Mucosa of descending colon (tissue), 3 donors: ENCODE results near the gene CACNA1E. TPM values are rescaled to one million over a fixed set of nuclear protein-coding genes. Genes with fewer than 3 reads are reported as not detected.

ENCODE experiments used
- ATAC-seq: fragments of 200-7000 bp; cut with Tn5 transposase; one replicate; pipeline ENCODE4 v1.9.1; 2020; ENCODE audit warnings: mild to moderate bottlenecking, moderate library complexity
- DNase-seq, 3 donors: peaks; one replicate each; pipeline ENCODE4 v3.0.0-alpha.2; 2020
- H3K36me3 ChIP-seq: fragments of 200-600 bp; one replicate; pipeline ENCODE4 v1.8.0; 2021; ENCODE audit warnings: low read depth, mild to moderate bottlenecking
- H3K4me1 ChIP-seq: fragments of 200-600 bp; one replicate; pipeline ENCODE4 v1.8.0; 2021; ENCODE audit warnings: low read depth, mild to moderate bottlenecking
- H3K4me3 ChIP-seq: fragments of 200-600 bp; one replicate; pipeline ENCODE4 v1.8.0; 2021; ENCODE audit warnings: mild to moderate bottlenecking
- H3K9me3 ChIP-seq: fragments of 200-600 bp; one replicate; pipeline ENCODE4 v1.8.0; 2021; ENCODE audit warnings: mild to moderate bottlenecking
- intact Hi-C, 2 donors: fragments of 100-400 bp; cut with DNase I in 1 of 2; cut with micrococcal nuclease in 1 of 2; formaldehyde crosslinking; loops; one replicate each; pipeline versions ENCODE4 v1.11.0 to v1.11.1; 2022; cut with DNase I, micrococcal nuclease
- total RNA-seq, 3 donors: library from RNA; stranded (reverse); fragmentation: NEBNext Ultra II Directional in 2 of 3; extraction: Animal tissue kit (Norgen Biotek cat#: 25700) in 2 of 3; gene quantifications; one replicate each; pipeline versions ENCODE4 v1.2.1 to v1.2.4, GENCODE V29; 2021 to 2023
- TF ChIP-seq, protein P1 (sequence below): fragments of 200-600 bp; IDR thresholded peaks from one replicate; pipeline ENCODE4 v1.8.0; 2022; ENCODE audit warnings: antibody characterized with exemption, mild to moderate bottlenecking
- donor health status: DM: no; HTN: no; CAD: no; lungs with moderate emphysema.
- donor health status: DM: no; HTN: no; CAD: no.
- donor health status: DM: no; HTN: yes; CAD: no.

Gene CACNA1E
- total RNA-seq, 3 donors from 2014 or later: 0.09 to 1.4 (median 0.22) TPM

DNA sequence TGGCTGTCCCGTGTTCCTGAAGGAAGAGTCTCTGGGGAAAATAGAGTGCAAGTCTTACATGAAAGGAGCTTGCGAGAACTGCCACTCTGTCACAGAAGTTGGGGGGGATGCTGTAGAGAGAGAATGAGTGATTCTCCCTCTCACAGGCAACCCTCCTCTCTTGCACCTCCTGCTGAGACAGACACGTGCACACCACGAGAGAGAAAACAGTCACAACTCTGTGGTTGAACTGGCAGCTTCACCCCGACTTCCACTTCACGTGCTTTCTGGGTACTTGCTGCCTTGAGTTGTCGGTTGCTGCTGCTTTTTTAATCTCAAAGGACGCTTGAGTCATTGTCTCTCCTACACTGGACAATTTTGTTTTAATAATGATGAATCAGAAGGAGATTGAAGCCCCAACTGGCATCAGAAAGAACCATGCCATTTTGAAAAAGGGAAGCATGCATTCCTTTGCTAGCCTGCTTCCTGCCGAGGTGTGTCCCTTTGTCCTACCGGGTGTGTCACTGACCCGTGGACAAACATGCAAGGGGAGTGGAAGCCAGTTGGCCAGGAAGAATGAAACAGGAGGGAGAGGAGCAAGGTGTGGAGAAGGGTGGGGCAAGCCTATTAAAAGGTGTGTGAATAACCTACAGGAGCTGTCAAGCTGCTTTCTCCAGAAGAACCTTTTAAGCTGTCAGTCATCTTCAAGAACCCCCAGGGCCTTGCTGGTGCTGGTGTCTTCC is 164.2 kb downstream of the CACNA1E start:
- DNase-seq: peak; percentile 69 to 89 (median 74)
- Histone ChIP-seq H3K4me1 (no peaks in the 10 kb centered on the region), H3K36me3 (no peaks in the 10 kb centered on the region), H3K9me3 (no peaks in the 10 kb centered on the region), H3K4me3 (no peak overlapping the region)
- intact Hi-C loops: no loop called here
- TF ChIP-seq, protein P1, sequence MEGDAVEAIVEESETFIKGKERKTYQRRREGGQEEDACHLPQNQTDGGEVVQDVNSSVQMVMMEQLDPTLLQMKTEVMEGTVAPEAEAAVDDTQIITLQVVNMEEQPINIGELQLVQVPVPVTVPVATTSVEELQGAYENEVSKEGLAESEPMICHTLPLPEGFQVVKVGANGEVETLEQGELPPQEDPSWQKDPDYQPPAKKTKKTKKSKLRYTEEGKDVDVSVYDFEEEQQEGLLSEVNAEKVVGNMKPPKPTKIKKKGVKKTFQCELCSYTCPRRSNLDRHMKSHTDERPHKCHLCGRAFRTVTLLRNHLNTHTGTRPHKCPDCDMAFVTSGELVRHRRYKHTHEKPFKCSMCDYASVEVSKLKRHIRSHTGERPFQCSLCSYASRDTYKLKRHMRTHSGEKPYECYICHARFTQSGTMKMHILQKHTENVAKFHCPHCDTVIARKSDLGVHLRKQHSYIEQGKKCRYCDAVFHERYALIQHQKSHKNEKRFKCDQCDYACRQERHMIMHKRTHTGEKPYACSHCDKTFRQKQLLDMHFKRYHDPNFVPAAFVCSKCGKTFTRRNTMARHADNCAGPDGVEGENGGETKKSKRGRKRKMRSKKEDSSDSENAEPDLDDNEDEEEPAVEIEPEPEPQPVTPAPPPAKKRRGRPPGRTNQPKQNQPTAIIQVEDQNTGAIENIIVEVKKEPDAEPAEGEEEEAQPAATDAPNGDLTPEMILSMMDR: no peak
- ATAC-seq: peak; percentile 100

DNA sequence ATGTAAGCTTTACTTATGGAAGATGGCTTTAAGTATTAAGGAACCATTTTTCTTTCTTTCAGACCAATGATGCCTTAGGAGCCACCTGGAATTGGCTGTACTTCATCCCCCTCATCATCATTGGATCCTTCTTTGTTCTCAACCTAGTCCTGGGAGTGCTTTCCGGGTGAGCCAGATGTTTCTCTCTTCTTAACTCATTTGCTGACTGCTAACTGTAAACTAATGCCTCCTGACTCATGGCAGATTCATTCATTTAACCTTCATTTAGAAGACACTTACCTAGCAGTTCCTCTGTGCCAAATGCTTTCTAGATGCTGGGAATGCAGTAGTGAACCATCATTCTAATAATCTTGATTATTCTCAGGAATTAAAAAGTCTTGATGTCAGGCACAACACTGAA is 168.0 kb downstream of the CACNA1E start:
- intact Hi-C loops: no loop called here
- ATAC-seq (no peak), DNase-seq (no peak)
- H3K4me1 ChIP-seq: no peaks in the 10 kb centered on the region
- no peak overlapping the region for H3K4me3 ChIP-seq
- TF ChIP-seq, protein P1: no peak
- H3K9me3 ChIP-seq: no peaks in the 10 kb centered on the region
- no peaks in the 10 kb centered on the region for H3K36me3 ChIP-seq

DNA sequence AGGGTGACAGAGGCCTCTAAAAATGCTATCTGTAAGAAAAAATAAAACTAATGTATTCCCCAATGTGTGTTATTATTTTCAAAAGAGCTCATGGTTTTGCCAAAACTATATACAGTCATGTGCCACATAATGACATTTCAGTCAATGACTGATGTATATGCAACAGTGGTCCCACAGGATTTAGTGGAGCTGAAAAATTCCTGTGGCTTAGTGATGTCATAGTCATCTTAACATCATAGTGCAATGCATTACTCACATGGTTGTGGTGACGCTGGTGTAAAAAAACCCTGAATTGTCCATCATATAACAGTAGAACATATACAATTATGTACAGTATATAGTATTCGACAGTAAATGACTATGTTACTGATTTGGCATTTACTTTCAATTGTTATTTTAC is 172.4 kb downstream of the CACNA1E start:
- H3K9me3 ChIP-seq: no peaks in the 10 kb centered on the region
- no peak for ATAC-seq
- TF ChIP-seq, protein P1: no peak
- no peaks in the 10 kb centered on the region for H3K36me3 ChIP-seq
- DNase-seq: no peak
- H3K4me3 ChIP-seq: no peak overlapping the region
- intact Hi-C loops: no loop called here
- no peaks in the 10 kb centered on the region for H3K4me1 ChIP-seq

DNA sequence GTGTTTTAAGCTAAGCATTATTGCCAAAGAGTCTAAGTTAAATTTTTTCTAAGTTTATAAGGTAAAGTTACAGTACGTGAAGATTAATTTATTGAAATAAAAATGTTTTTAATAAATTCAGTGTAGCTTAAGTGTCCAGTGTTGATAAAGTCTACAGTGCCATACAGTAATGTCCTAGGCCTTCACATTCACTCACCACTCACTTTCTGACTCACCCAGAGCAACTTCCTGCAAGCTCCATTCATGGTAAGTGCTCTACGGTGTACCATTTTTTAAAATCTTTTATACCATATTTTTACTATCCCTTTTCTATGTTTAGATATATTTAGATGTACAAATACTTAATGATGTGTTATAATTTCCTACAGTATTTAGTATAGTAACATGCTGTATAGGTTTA is 173.2 kb downstream of the CACNA1E start:
- H3K4me1 ChIP-seq: no peaks in the 10 kb centered on the region
- no peak for DNase-seq
- no peaks in the 10 kb centered on the region for H3K9me3 ChIP-seq
- intact Hi-C loops: no loop called here
- TF ChIP-seq, protein P1: no peak
- H3K4me3 ChIP-seq: no peak overlapping the region
- H3K36me3 ChIP-seq: no peaks in the 10 kb centered on the region
- ATAC-seq: no peak

DNA sequence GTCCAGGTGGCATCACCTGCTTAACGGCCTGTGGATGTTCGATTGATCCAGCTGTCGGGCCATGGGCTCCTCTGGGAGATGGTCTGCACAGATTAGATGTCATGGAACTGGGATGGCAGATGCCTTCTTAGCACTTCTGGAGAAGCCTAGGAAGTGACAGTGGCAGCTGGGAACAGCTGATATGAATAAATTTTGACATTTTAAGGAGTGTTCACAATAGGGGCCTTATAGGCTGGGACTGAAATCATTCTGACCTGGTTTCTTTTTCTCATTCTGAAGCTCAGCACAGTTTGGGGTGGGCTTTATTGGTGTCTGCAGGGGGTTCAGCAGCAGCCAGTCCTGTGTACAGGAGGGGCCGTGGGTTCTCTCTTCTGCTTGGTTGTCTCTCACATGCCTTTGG is 175.3 kb downstream of the CACNA1E start:
- intact Hi-C loops: no loop called here
- Histone ChIP-seq H3K4me1 (no peaks in the 10 kb centered on the region), H3K36me3 (no peaks in the 10 kb centered on the region), H3K9me3 (no peaks in the 10 kb centered on the region), H3K4me3 (no peak overlapping the region)
- DNase-seq (no peak), ATAC-seq (no peak)
- TF ChIP-seq, protein P1: no peak
